ENCODE measurements around the gene CCR2.

CCR2 gene

GRCh38 chr3:46406443-46406787 lies 52.5 kb downstream of the CCR2 start:
- DNase-seq, result no peak

- DNase-seq, result peak; percentile 68
Measured at GRCh38 chr3:46406788-46407611, 53.1 kb downstream of the CCR2 start, which contains the start of the genes CCR5AS and CCRL2. Gene CCR5AS (minus strand): TSS chr3:46407066. Gene CCRL2 (plus strand): TSS chr3:46407259. CDS start chr3:46408080, 821 bp downstream.

DNA sequence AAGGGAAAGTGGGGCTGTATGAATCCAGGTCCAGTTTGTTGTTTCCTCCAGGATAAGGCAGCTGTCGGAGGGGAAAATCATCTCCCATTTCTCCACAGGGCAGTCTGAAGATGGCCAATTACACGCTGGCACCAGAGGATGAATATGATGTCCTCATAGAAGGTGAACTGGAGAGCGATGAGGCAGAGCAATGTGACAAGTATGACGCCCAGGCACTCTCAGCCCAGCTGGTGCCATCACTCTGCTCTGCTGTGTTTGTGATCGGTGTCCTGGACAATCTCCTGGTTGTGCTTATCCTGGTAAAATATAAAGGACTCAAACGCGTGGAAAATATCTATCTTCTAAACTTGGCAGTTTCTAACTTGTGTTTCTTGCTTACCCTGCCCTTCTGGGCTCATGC lies 54.1 kb downstream of the CCR2 start:
- DNase-seq, result no peak

DNA sequence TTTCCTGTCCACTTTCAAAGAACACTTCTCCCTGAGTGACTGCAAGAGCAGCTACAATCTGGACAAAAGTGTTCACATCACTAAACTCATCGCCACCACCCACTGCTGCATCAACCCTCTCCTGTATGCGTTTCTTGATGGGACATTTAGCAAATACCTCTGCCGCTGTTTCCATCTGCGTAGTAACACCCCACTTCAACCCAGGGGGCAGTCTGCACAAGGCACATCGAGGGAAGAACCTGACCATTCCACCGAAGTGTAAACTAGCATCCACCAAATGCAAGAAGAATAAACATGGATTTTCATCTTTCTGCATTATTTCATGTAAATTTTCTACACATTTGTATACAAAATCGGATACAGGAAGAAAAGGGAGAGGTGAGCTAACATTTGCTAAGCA lies 54.9 kb downstream of the CCR2 start:
- no peak for DNase-seq

DNA sequence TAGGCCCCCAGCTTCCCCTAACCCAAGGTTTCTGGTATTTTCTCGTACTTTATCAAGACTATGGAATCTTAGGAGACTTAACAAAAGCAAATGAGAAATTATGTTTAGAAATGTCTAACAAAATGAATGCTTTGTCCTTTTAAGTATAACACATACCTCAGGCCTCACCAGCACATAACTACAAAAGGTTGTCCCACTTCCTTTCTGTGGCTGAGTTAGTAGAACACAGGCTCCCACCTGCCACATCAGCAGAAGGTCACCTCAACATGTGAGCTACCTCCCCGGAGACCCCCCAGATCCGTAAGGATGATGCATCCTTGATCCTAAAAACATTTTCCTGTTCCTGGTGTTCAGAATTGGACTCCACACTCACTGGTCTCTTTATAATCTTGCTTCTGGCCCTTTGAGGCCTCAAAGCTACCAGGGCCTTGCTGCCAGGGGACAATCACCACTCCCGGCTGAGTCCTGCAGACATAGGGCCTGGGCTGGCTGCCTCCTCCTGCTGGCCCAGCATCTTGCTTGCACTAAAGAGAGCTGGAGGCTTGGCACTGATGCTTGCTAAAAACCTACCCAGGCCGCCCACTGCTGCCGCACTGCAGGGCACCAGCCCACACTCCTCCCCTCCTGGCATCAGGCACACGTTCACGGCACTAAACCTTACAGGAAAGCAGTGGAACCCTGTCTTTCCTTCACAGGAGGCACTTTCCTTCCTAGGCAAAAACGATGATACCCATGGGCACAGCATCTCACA lies 56.0 kb downstream of the CCR2 start:
- DNase-seq, result no peak

All from HCEC 1CT (cell line).